Fibroblast of lung (primary cell): ENCODE measurements around the gene GLOD5.

Source experiments
- CTCF ChIP-seq, 2 donors: IDR thresholded peaks in 1 of 2; conservative IDR thresholded peaks in 1 of 2; 1 replicate in 1 of 2; 2 replicates in 1 of 2; pipeline ENCODE4 v1.5.1; 2011 to 2012; ENCODE audit warnings: low read length in 2 of 2, control low read depth in 1 of 2, inconsistent platforms in 1 of 2, low read depth in 1 of 2, mild to moderate bottlenecking in 1 of 2
- EZH2 ChIP-seq: IDR thresholded peaks from 2 replicates; pipeline ENCODE4 v1.5.1; 2012; ENCODE audit warnings: low read length, control low read depth, mild to moderate bottlenecking; ENCODE audit errors: missing control alignments

GRCh38 chrX:48745222-48745621, 16.3 kb upstream of the GLOD5 start:
- no peak for TF ChIP-seq CTCF (conservative IDR thresholded peaks at IDR 0.05 in 1 of 2, IDR thresholded peaks at IDR 0.05 in 1 of 2; ENCODE audit: low read depth in 1 of 2, low read length in 2 of 2)
- TF ChIP-seq EZH2: no peak
